ENCODE results near the gene GCNA.

Gene GCNA

DNA sequence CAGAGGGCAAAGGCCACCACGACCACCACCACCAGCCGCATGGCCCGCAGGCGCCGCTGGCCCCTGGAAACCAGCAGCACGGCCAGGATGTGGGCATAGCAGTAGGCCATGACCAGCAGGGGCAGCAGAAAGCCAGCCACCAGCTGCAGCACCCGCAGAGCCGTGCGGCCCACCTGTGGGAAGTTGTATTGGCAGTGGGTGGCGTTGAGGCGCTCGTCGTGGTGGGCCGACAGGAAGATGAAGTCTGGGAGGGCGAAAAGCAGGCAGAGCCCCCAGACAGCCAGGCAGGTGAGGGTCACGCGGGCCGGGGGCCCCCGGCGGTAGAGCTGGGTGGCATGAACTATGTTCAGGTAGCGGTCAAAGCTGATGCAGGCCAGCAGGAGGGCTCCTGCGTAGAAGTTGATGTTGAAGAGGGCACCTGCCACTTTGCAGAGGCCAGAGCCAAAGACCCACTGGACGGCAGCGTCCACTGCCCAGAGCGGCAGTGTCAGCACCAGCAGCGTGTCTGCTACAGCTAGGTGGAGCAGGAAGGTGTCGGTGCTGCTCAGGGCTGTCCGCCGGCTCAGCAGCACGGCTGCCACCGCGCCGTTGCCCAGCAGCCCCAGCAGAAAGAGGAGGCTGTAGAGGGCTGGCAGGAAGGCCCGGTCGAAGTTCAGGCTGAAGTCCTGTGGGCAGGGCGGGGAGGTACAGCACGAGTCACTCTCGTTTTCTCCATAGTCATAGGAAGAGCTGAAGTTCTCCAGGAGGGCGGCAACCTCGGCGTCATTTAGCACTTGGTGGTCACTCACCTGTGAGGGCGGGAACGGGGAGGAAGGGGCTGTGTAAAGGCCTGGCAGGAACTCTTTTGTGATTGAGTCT, 38.7 kb downstream of the GCNA start:
- DNase-seq = no peak

DNA sequence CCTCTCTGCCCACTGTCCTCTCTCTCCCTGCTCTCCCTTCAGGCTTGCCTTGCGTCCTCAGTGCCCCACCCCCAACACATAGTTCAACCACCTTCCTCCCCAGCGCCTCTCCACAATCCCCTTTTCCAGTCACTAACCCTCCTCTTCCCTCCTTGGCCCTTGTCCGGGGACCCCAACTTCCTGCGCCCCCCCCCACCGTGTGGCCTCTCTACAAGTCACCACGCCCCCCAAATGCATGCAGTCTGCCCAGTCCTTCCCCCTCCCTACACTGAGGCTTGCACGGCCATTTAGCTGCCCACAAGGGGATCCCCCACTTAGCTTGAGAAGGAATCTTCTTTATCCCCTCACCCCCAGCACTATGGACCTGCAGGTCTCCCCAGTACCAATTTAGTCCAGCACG, 39.5 kb downstream of the GCNA start:
- DNase-seq = no peak

DNA sequence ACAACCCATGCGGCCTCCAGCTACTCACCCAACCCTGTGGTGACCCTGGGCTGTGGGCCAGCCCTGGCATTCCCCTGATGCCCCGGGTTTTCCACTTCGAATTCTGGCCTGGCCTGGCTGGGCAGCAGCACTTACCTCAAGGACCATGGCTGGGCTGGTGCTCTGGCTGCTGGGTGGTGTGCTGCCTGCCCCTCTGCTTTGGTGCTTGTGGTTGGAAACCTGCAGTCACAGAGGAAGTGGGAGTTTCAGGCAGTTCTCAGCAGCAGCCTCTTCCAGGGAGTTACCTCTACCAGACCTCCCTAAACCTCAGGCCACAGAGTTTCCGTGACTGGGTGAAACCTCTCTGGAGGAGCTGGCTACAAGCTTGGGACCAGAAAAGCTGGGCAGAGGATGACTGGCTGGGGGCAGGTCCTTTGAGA, 40.1 kb downstream of the GCNA start, which contains the start of gene CXCR3:
TSS of gene CXCR3 (minus strand) at position 209 of the 419 bp plus-strand sequence. CDS start at position 147, 62 bp downstream.
- DNase-seq = no peak

DNA sequence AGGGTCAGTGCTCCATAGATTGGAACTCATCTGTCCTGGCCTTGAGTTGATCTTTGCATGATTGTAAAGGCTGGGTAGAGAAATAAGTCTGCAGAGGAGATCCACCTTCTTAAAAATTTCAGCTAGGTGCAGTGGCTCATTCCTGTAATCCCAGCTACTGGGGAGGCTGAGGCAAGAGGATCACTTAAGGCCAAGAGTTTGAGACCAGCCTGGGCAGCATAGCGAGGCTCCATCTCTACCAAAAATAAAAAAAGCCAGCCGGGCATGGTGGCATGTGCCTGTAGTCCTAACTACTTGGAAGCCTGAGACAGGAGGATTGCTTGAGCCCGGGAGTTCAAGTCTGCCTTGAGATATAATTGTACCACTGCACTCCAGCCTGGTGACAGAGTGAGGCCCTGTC, 40.5 kb downstream of the GCNA start:
- no peak for DNase-seq

DNA sequence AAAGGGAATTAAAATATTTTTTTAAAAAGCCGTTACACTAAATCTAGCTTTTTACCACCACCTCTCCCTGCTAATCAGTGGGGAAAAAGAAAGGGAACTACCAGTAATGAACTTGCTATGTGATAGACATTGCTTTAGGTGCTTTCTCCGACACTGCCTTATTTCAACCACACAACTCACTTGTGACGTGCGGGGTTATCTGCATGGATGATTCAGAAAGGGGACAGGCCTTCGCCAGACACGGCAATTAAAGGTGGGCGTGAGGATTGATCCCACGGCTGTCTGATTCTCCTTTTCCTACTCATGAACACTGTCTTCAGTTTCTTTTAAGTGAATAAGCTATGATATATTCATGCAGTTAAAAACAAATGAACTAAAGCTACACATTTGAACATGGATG, 41.0 kb downstream of the GCNA start:
- DNase-seq = no peak

DNA sequence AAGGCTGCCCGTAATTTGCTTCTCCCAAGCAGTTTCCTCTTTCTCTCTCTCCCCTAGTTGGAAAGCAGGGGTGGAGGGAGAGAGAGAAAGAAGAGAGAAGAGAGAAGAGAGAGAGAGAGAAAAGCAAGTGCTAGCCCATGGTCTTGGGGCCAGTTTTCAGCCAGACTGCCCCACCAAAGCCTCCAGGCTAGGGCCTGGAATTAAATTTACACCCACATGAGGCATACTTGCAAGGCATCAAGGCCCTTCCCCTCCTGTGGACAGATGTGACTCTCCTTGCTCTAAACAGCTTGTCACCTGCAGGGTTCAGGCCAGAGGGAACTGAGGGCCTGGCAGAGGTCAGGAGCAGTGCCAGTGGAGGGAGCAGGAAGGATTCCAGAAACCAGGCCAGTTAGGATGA, 41.7 kb downstream of the GCNA start:
- DNase-seq = no peak

DNA sequence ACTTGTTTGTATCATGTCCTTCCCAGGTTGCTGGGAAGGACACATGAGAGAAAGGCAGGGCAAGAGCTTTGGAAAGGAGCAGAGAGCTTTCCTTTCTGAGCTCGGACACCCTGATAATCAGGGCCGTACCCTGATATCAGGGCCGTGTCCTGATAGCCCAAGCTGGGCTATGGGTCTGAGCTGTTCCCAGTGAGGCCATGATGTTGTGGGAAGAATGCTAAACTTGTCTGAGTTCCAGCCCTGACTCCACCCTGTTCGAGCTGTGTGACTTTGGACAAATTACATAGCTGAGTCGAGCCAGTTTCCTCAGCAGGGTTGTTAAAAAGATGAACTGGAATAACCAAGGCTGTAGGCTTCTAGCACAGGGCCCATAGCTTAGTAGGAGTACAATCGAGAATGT, 43.4 kb downstream of the GCNA start:
- DNase-seq = no peak

DNA sequence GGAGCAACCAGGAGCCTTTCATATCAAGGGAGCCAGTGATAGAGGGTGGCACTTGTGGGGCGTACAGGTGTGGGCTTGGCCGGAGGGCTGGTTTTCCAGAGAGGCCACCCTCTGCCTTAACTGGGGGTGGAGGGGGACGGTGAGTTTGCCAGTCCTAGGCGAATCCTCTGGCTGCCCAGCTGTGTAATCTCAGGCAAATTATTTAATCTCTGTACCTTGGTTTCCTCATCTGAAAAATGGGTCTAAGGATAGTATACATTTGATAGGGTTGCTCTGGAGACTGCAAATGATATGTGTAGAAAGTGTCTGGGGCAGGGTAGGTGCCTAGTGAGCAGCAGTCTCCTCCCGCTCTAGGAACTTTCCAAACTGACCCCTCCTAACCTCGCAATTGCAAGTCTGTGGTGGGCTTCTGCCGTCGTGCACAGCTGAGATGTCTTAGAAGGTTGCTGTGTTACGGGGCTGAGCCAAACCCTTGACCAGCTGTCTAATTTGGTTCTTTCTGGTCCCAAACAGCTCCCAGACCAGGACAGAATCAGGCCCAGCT, 43.9 kb downstream of the GCNA start:
- DNase-seq = no peak

DNA sequence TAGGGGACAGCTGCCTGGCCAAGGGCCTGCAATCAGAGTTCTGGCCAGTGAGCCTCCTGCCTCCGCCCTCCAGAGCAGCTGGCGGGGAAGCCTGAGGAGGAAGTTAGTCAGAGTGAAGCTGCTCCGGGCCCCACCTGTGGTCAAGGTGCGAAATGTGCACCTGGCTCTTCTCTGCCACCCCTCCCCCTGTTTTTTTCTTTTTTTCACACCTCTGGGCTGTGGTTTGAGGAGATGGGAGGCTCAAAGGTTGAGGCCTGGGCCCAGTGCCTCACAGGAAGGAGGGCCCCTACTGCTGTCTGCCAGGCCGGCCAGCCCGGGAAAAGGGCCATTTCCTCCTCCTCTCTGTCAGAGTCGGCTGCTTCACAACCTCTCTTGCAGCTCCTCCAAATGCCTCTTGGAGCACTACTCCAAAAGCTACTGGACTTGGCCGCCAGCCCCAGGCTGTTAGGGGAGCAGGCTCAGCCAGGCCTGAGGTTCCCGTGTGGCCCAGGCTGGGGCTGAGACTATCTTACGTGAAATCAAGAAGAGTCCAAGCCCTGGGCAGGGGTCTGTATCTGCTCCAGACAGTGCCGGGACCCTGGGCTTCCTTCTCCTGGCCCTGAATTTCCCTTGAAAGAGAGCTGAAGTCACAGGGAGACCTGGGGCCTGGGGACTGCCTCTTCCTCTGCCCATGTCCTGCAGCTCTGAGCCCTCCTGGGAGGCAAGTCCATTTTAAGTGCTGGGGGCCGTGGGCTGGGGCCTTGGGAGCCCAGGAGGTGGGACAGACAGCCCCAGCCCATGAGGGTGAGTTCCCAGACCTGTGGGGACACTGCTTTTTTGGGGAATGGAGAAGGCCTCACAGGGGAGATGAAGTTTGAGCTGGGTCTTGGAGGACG, 44.6 kb downstream of the GCNA start:
- DNase-seq = no peak

DNA sequence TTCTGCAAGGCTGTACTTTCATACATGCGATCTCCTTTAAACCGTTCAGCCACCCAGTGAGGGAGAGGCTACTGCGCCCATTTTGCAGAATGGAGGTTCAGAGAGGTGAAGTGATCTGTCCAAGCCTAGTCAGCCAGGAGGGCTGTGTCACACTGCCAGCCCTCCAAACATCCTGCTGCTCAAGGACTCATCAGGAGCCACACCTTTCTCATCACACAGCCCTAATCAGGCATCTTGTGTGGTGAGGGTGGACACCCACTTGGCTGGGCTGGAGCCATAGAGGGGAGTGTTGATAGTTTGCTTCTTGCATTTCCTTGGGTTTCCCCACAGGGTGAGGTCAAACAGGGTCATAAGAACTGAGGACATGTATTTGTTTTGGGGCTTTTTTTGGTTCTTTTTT, 45.5 kb downstream of the GCNA start:
- no peak for DNase-seq

DNA sequence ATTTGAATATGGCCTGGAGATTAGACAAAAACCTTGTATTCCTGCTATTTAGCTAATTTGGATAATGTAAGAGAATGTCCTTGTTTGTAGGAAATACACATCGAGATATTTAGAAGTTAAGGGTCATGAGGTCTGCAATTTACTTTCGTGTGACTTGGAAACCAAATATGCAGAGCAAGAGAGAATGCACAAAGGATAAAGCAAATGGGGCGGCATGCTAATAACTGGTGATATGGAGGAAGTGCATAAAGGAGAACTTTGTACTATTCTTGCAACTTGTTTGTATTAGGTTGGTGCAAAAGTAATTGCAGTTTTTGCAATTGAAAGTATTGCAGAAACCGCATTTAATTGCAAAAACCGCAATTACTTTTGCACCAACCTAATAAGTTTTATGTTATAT, 47.2 kb downstream of the GCNA start:
- no peak for DNase-seq

DNA sequence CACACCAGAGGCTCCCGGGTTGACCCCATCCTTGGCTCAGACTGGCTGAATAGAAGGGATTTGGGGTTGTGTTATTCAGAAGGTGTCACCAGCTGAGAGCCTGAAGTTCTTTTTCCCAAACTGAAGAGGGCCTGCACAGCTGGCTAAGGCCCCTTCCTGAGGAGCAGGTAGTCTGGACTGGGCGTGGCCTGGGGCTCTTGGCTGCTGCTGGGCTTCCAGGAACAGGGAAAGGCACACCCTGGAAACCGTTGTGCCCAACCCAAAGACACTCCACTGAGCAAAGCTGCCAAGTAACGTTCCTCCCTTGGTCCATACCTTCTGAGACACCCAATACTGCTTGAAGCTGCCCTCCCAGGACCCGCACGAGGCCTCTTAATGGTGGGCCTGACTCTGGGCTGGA, 48.3 kb downstream of the GCNA start:
- DNase-seq = no peak

DNA sequence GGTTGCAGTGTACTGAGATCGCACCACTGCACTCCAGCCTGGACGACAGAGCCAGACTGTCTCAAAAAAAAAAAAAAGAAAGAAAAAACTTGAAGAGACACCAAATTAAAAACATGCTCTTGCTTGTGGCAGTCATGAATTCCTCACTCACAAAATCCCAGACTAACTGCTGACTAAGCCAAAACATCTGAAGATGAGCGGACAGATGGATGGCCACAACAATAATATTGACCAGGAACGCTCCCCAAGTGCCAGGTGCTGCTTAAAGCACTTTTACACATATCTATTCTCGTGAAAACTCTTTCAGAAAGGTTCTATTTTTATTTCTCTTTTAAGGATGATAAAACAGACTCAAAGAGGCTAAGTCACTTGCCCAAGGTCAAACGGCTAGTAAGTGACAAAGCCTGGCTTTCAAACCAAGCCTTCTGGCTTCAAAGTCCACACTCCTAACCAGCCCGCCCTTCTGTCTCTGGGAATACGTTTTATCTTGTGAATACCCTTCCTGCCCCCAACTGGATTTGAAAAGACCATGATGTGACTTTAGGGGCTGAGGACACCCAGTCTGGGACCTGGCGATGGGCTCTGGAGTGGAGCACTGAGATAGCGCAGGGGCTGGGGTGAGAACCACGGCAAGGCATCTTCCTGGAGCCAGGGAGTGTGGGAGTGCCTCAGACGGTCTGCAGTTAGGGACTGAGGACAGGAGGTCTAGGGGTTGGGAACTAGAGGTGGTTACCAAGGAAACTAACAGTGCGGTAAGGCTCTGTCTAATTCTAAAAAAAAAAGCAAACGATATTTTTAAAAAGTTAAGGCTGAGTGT, 49.6 kb downstream of the GCNA start:
- DNase-seq = no peak

DNA sequence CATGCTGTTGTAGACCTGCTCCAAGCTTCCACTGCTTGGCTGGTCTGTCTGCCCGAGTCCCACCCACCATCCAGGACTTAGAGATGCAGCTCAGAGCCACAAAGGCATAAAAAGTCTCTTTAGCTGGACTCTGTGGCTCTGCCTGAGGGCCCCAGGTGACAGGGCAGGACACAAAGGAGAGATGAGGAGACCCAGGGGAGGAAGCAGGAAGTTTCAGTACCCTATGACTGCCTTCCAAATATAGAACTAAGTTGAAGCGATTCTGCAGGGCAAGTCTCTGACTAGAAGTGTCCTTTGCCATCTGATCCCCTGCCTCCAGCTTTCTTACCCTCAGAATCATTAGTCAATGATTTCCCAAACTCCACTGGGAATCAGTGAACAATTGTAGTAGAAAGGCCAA, 51.2 kb downstream of the GCNA start:
- DNase-seq = no peak

DNA sequence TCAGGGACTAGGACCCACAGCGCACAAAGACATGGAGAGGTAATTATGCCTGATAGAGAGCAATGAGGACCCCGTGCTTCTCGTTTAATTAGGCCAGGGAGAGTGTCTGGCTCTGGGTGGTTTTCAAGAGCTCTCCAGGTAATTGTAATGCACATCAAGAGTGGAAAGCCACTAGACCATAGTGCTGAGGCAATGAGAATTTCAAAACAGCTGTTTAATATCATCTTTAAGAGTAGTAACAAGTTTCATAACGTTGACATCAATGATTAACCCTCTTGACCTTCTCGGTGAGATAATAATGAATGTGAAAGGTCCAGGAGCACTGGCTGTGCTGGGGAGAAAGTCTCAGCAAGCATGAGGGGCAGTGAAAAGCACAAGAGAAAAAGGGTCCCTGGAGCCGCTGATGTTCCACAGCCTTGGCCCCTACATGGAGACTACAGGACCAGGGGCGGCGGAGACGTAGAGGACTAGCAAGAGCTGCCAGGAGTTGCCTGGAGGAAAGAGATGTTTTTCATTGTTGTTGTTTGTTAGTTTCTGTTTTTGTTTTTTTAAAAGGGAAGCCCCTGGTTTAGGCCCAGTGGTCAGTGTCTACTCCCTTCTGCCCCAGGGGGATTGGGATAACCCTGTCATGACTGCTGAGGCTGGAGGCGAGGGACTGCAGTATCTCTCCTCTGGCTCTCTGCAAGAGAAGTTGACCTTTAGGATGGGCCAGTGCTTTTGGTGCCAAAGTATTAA, 54.9 kb downstream of the GCNA start:
- DNase-seq = no peak

DNA sequence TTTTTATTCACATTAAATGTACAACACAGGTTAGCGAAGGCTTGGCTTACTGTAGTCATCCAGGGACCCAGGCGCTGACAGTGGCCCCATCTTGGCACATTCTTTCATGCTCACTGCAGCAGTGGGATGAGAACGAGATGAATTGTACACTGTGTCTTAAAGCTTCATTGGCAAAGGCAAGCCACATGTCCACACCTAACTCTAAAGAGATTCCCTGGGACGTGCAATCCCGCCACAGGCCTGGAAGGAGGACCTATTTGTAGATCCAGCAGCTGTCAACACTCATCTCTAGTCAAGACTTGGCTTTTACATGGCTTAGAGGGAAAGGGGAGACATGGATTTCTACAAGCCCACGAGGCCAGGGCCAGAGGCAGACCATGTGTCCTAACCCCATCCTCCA, 56.1 kb downstream of the GCNA start:
- DNase-seq = no peak

DNA sequence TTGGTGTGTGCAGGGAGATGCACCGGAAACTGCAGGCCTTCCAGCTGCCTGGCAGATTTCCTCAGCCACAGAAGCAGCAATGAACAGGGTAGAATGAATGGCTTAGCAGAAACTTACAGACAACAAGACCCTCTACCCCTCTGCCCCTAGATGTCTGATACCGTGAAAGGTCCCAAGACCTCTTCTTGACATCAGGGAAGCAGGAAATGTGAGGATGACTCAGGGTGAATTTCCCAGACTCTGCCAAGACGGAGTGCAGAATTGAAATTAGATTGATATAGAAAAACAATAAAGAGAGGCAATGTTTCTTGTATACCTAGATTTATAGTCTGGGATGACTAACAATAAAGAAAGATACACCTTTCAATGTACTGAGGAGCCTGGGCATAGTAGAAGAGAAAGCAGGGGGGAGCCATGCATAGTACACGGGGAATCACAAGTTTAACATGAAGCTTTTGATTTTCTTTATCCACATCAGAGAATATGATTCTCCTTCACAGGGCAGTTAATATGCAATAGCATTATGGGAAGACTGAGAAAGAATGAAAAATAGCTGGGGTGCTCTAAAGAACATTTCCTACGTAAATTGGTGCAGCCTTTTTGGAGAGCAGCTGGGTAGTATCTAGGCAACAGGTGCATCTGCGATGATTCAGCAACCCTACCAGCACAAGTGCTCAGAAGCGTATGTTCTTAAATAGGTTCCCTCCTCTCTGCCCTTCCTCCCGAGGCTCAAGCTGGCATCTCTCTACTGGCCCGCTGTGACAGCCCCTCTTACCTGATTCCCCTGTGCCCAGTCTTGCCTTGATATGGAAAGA, 58.4 kb downstream of the GCNA start:
- no peak for DNase-seq

DNA sequence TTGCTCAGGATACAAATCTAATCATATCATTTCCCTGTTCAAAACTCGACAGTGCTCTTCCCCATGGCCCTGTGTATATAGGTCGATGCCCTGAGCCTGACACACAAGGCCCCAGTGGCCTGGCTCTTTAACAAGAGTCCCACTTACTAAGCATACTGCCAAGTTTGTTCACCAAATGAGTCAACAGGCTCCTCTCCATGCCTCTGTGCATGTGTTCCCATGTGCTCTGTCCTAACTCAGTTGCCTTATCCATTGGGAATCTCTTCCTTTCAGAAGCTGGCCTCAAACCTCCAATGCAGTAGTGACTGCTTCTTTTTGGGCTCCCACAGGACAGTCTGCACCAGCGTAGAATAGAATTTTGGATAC, 59.0 kb downstream of the GCNA start:
- DNase-seq = no peak

DNA sequence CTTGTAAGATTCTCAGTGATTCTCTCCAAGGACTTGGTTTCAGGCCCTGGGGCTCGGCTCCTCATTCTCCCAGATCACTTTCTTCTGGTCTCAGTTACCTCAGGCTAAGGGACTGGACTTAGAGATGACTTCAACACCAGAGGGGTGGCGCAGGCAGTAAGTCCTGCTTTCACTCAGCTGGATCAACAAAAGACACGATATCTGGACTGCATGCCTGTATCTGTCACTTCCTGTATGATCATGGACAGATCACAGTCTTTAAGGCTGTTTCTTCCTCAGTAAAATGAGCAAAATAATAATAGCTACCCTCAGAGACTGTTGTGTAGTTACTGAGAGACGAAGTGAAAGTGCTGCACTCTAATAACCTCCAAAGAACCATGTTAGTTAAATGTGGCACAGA, 59.6 kb downstream of the GCNA start:
- no peak for DNase-seq

DNA sequence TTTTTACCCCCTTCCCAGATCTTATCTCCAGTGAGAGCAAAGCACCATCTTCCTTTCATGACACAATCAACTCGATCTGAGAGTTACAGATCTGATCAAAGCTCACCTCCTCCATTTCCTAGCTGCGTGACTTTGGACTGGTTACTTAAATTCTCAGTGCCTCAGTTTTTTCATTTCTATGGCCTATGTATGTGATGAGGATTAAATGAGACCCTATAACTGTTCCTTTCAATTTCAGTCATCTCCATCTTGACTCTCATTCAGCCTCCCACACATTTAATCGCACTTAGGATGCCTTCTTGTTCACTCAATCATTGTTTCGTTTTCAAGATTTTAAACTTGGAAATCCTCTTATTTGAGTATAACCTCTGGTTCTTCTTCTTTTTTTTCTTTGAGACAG, 60.2 kb downstream of the GCNA start:
- no peak for DNase-seq

DNA sequence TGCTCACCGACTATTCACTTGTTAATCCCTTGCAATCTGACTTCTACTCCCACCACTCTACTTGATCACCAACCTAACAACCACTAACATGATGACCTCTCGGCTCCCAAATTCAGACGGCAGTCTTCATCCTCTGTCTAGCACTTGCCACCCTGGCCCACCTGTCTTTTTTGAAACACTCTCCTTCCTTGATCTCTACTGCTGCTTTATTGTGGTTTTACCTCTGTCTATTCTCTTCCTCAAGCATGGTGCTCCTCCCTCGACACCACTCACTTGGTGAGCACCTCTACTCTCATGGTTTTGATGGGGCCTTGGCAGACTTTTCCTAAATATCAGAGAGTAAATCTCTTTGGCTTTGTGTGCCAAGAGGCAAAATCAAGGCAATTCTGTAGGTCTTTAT, 61.8 kb downstream of the GCNA start:
- no peak for DNase-seq
